ENCODE measurements around the gene CCDC82.
"Not testable (repeated sequence)": the region's sequence is repeated elsewhere in the genome, so short reads cannot be mapped to it uniquely, and the experiment has no call there.

CCDC82 gene

GRCh38 chr11:96389720-96390487, at the start of gene CCDC82, which contains the start of gene JRKL:
Gene CCDC82, minus strand, starts transcription at chr11:96389912. Its CDS starts 5,165 bp downstream, at chr11:96384747.
Gene JRKL, plus strand, starts transcription at chr11:96390013. Its CDS starts 637 bp downstream, at chr11:96390650.
- DNase-seq (ENCODE audit: low spot score): peak; percentile 99

GRCh38 chr11:96432654-96433053, 42.9 kb upstream of the CCDC82 start:
- not testable (repeated sequence) for DNase-seq (ENCODE audit: low spot score)

GRCh38 chr11:96430668-96431067, 41.0 kb upstream of the CCDC82 start:
- DNase-seq (ENCODE audit: low spot score): no peak

GRCh38 chr11:96424693-96425092, 35.0 kb upstream of the CCDC82 start:
- DNase-seq (ENCODE audit: low spot score): no peak

- no peak for DNase-seq (ENCODE audit: low spot score)
Observed at GRCh38 chr11:96413408-96413807, 23.7 kb upstream of the CCDC82 start.

GRCh38 chr11:96412761-96413381, 23.2 kb upstream of the CCDC82 start:
- no peak for DNase-seq (ENCODE audit: low spot score)

GRCh38 chr11:96411412-96411811, 21.7 kb upstream of the CCDC82 start:
- not testable (repeated sequence) for DNase-seq (ENCODE audit: low spot score)

GRCh38 chr11:96400697-96401096, 11.0 kb upstream of the CCDC82 start:
- DNase-seq (ENCODE audit: low spot score): no peak

- DNase-seq (ENCODE audit: low spot score): no peak
Observed at GRCh38 chr11:96397863-96398262, 8.2 kb upstream of the CCDC82 start.

- DNase-seq (ENCODE audit: low spot score): no peak
Observed at GRCh38 chr11:96396637-96397036, 6.9 kb upstream of the CCDC82 start.

- no peak for DNase-seq (ENCODE audit: low spot score)
Observed at GRCh38 chr11:96394773-96395172, 5.1 kb upstream of the CCDC82 start.

- DNase-seq (ENCODE audit: low spot score): no peak
Observed at GRCh38 chr11:96393753-96394348, 4.1 kb upstream of the CCDC82 start.

- no peak for DNase-seq (ENCODE audit: low spot score)
Observed at GRCh38 chr11:96391698-96392307, 2.1 kb upstream of the CCDC82 start.

- no peak for DNase-seq (ENCODE audit: low spot score)
Observed at GRCh38 chr11:96390488-96390792, 728 bp upstream of the CCDC82 start.

- no peak for DNase-seq (ENCODE audit: low spot score)
Observed at GRCh38 chr11:96388891-96389719, 607 bp downstream of the CCDC82 start.

GRCh38 chr11:96385187-96385586, 4.5 kb downstream of the CCDC82 start:
- no peak for DNase-seq (ENCODE audit: low spot score)

- DNase-seq (ENCODE audit: low spot score): no peak
Observed at GRCh38 chr11:96384156-96384555, 5.6 kb downstream of the CCDC82 start.

- DNase-seq (ENCODE audit: low spot score): no peak
Observed at GRCh38 chr11:96376796-96377195, 12.9 kb downstream of the CCDC82 start.

GRCh38 chr11:96373826-96374225, 15.9 kb downstream of the CCDC82 start:
- DNase-seq (ENCODE audit: low spot score): no peak

GRCh38 chr11:96367342-96367741, 22.4 kb downstream of the CCDC82 start:
- no peak for DNase-seq (ENCODE audit: low spot score)

GRCh38 chr11:96366024-96366423, 23.7 kb downstream of the CCDC82 start:
- no peak for DNase-seq (ENCODE audit: low spot score)

GRCh38 chr11:96365493-96365892, 24.2 kb downstream of the CCDC82 start:
- DNase-seq (ENCODE audit: low spot score): no peak
